GM23338 (cell line): Measurements from ENCODE around the gene TAF7L. TPM values are rescaled to one million over a fixed set of nuclear protein-coding genes. Genes with fewer than 3 reads are reported as not detected.

Experiments
- ATAC-seq: fragments of 200-7000 bp; cut with Tn5 transposase; 3 replicates; pipeline ENCODE4 v1.9.1; 2020
- DNase-seq: peaks from one replicate; pipeline ENCODE4 v3.0.0-alpha.2; 2015; ENCODE audit warnings: low spot score
- H2AFZ ChIP-seq: fragments of 200-600 bp; sonication (generic); 2 replicates; pipeline ENCODE4 v1.8.0; 2016; ENCODE audit warnings: antibody characterized with exemption, mild to moderate bottlenecking, moderate library complexity
- H3F3A ChIP-seq: fragments of 200-600 bp; sonication (generic); replicated peaks from 2 replicates; pipeline ENCODE4 v1.8.0; 2017; ENCODE audit warnings: antibody characterized with exemption, mixed run types, low read depth
- H3K27ac ChIP-seq: fragments of 200-600 bp; sonication (generic); 2 replicates; pipeline ENCODE4 v1.6.1; 2016; ENCODE audit warnings: low read depth
- H3K27me3 ChIP-seq: fragments of 200-600 bp; sonication (generic); 2 replicates; pipeline ENCODE4 v1.8.0; 2016; ENCODE audit warnings: mild to moderate bottlenecking, mixed run types, moderate library complexity; ENCODE audit not compliant: insufficient read depth
- H3K36me3 ChIP-seq: fragments of 200-600 bp; sonication (generic); 2 replicates; pipeline ENCODE4 v1.8.0; 2016; ENCODE audit warnings: mild to moderate bottlenecking; ENCODE audit not compliant: insufficient read depth
- H3K4me1 ChIP-seq: fragments of 200-600 bp; sonication (generic); 2 replicates; pipeline ENCODE4 v1.8.0; 2016; ENCODE audit warnings: mild to moderate bottlenecking, moderate library complexity; ENCODE audit not compliant: insufficient read depth
- H3K4me2 ChIP-seq: fragments of 200-600 bp; sonication (generic); 2 replicates; pipeline ENCODE4 v1.7.1; 2017; ENCODE audit warnings: mixed run types
- H3K4me3 ChIP-seq: fragments of 200-600 bp; sonication (generic); 2 replicates; pipeline ENCODE4 v1.6.1; 2016; ENCODE audit warnings: mixed run types
- H3K79me2 ChIP-seq: fragments of 200-600 bp; sonication (generic); replicated peaks from 2 replicates; pipeline ENCODE4 v1.8.0; 2017; ENCODE audit warnings: mild to moderate bottlenecking; ENCODE audit not compliant: insufficient read depth
- H3K9me2 ChIP-seq: fragments of 200-600 bp; sonication (generic); 2 replicates; pipeline ENCODE4 v1.8.0; 2017; ENCODE audit not compliant: insufficient read depth
- H4K20me1 ChIP-seq: fragments of 200-600 bp; sonication (generic); replicated peaks from 2 replicates; pipeline ENCODE4 v1.8.0; 2017; ENCODE audit warnings: mild to moderate bottlenecking; ENCODE audit not compliant: insufficient read depth
- H3K27ac Mint-ChIP-seq: 2 replicates; pipeline ENCODE4 v1.8.0; 2020; ENCODE audit warnings: inconsistent platforms, mild to moderate bottlenecking, moderate library complexity, mixed read lengths
- H3K27me3 Mint-ChIP-seq: 3 replicates; pipeline ENCODE4 v1.8.0; 2022; ENCODE audit warnings: low read depth, mild to moderate bottlenecking, moderate library complexity, mixed read lengths, inconsistent platforms; ENCODE audit not compliant: insufficient read depth, poor library complexity
- H3K36me3 Mint-ChIP-seq: 3 replicates; pipeline ENCODE4 v1.8.0; 2021; ENCODE audit warnings: low read depth, mild to moderate bottlenecking, inconsistent platforms, moderate library complexity, mixed read lengths
- H3K4me1 Mint-ChIP-seq: 3 replicates; pipeline ENCODE4 v1.8.0; 2020; ENCODE audit warnings: mild to moderate bottlenecking, inconsistent platforms, mixed read lengths
- H3K4me3 Mint-ChIP-seq: 3 replicates; pipeline ENCODE4 v1.8.0; 2021; ENCODE audit warnings: moderate library complexity, mild to moderate bottlenecking, inconsistent platforms, mixed read lengths
- H3K9me3 Mint-ChIP-seq: 3 replicates; pipeline ENCODE4 v1.8.0; 2020; ENCODE audit warnings: moderate library complexity, mild to moderate bottlenecking, inconsistent platforms, mixed read lengths
- CREB1 ChIP-seq: fragments of 250-450 bp; sonication (Bioruptor Pico); IDR thresholded peaks from 2 replicates; pipeline ENCODE4 v1.5.0; 2020; ENCODE audit warnings: low read depth, mild to moderate bottlenecking, moderate library complexity
- EZH2 ChIP-seq: fragments of 200-600 bp; sonication (generic); IDR thresholded peaks from one replicate; pipeline ENCODE4 v1.8.0; 2017; ENCODE audit warnings: antibody characterized with exemption, mild to moderate bottlenecking, low read depth; ENCODE audit not compliant: unreplicated experiment
- JUNB ChIP-seq: IDR thresholded peaks from one replicate; pipeline ENCODE4 v1.6.1; 2016; ENCODE audit warnings: antibody characterized with exemption; ENCODE audit not compliant: unreplicated experiment
- NANOG ChIP-seq: IDR thresholded peaks from 2 replicates; pipeline ENCODE4 v1.6.1; 2016; ENCODE audit warnings: antibody characterized with exemption, borderline replicate concordance
- REST ChIP-seq: IDR thresholded peaks from one replicate; pipeline ENCODE4 v1.6.1; 2018; ENCODE audit warnings: antibody characterized with exemption; ENCODE audit not compliant: unreplicated experiment
- STAT1 ChIP-seq: IDR thresholded peaks from one replicate; pipeline ENCODE4 v1.6.1; 2016; ENCODE audit warnings: antibody characterized with exemption; ENCODE audit not compliant: unreplicated experiment
- ZNF114 ChIP-seq: fragments of 250-450 bp; sonication (Bioruptor Pico); IDR thresholded peaks from 2 replicates; pipeline ENCODE4 v1.5.0; 2020; ENCODE audit warnings: mild to moderate bottlenecking, moderate library complexity
- ZNF331 ChIP-seq: fragments of 250-450 bp; sonication (Bioruptor Pico); IDR thresholded peaks from 2 replicates; pipeline ENCODE4 v1.5.0; 2020; ENCODE audit warnings: low read depth, mild to moderate bottlenecking, moderate library complexity
- polyA plus RNA-seq: library from polyadenylated mRNA; unstranded; fragments of >200 nt; fragmentation: Nextera tagmentation; extraction: Ambion mirVana; gene quantifications from 2 replicates; pipeline ENCODE4 v1.2.1, GENCODE V29; 2016
- total RNA-seq: library from RNA; depleted of rRNA; stranded (reverse); fragments of >200 nt; shearing (Covaris generic); gene quantifications from 2 replicates; pipeline ENCODE4 v1.2.3, GENCODE V29; 2014
- TF ChIP-seq, protein P1 (sequence below): IDR thresholded peaks from 2 replicates; pipeline ENCODE4 v1.6.1; 2016; ENCODE audit warnings: antibody characterized with exemption

TAF7L gene
- total and polyA plus RNA-seq, 2 experiments from 2014 or later, result 0.66 TPM; not detected in 1

GRCh38 chrX:101231080-101231479 lies 60.1 kb downstream of the TAF7L start:
- H3K27ac ChIP-seq, result no peak overlapping the region
- H3F3A ChIP-seq, result no peaks in the 10 kb centered on the region
- Mint-ChIP-seq H3K36me3 (no peaks in the 10 kb centered on the region), H3K27ac (no peak overlapping the region), H3K4me1 (peaks cover 4% of the 10 kb centered on the region; the same call in 2 of the 3 replicates), H3K27me3 (no peaks in the 10 kb centered on the region), H3K4me3 (no peak overlapping the region), H3K9me3 (no peaks in the 10 kb centered on the region)
- H3K4me1 ChIP-seq, result no peaks in the 10 kb centered on the region
- H3K79me2 ChIP-seq, result no peaks in the 10 kb centered on the region
- DNase-seq (no peak), ATAC-seq (no peak)
- no peaks in the 10 kb centered on the region for H3K9me2 ChIP-seq
- TF ChIP-seq REST, result no peak
- TF ChIP-seq ZNF114 (CRISPR knock-in tag), result no peak
- TF ChIP-seq EZH2, result no peak
- no peak for TF ChIP-seq STAT1
- TF ChIP-seq JUNB, result no peak
- no peaks in the 10 kb centered on the region for H4K20me1 ChIP-seq
- no peaks in the 10 kb centered on the region for H3K36me3 ChIP-seq
- H3K27me3 ChIP-seq, result no peaks in the 10 kb centered on the region
- H3K4me3 ChIP-seq, result no peak overlapping the region
- H3K4me2 ChIP-seq, result no peak overlapping the region
- H2AFZ ChIP-seq, result no peak overlapping the region

DNA sequence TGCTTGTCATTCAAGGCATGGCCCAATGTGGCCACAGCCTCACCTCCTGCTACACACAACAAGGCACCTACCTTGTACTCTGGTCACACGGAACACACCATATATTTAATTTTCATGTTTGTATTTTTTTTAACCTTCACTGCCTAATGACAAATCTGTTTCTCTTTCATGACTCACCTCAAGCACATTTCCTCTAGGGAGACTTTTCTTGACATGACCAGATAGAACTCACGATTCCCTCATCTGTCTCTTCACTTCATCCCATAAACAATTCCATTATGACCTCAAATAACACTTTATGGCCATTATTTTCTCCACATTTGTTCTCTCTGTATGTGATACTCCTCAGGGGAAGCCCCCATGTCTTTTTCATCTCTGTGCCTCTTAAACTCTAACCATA lies 60.5 kb downstream of the TAF7L start:
- Mint-ChIP-seq H3K27me3 (no peaks in the 10 kb centered on the region), H3K4me3 (no peak overlapping the region), H3K27ac (no peak overlapping the region), H3K36me3 (no peaks in the 10 kb centered on the region), H3K4me1 (peaks cover 4% of the 10 kb centered on the region; the same call in 2 of the 3 replicates), H3K9me3 (no peaks in the 10 kb centered on the region)
- no peaks in the 10 kb centered on the region for H3K4me1 ChIP-seq
- H2AFZ ChIP-seq, result no peak overlapping the region
- H3K9me2 ChIP-seq, result no peaks in the 10 kb centered on the region
- no peak overlapping the region for H3K4me2 ChIP-seq
- H3K4me3 ChIP-seq, result no peak overlapping the region
- no peaks in the 10 kb centered on the region for H3K27me3 ChIP-seq
- no peaks in the 10 kb centered on the region for H3K79me2 ChIP-seq
- H4K20me1 ChIP-seq, result no peaks in the 10 kb centered on the region
- H3F3A ChIP-seq, result no peaks in the 10 kb centered on the region
- ATAC-seq (no peak), DNase-seq (no peak)
- no peak overlapping the region for H3K27ac ChIP-seq
- no peaks in the 10 kb centered on the region for H3K36me3 ChIP-seq
- no peak for TF ChIP-seq NANOG
- no peak for TF ChIP-seq CREB1 (CRISPR knock-in tag)
- no peak for TF ChIP-seq ZNF331 (CRISPR knock-in tag)
- TF ChIP-seq STAT1, result no peak
- TF ChIP-seq, protein P1, sequence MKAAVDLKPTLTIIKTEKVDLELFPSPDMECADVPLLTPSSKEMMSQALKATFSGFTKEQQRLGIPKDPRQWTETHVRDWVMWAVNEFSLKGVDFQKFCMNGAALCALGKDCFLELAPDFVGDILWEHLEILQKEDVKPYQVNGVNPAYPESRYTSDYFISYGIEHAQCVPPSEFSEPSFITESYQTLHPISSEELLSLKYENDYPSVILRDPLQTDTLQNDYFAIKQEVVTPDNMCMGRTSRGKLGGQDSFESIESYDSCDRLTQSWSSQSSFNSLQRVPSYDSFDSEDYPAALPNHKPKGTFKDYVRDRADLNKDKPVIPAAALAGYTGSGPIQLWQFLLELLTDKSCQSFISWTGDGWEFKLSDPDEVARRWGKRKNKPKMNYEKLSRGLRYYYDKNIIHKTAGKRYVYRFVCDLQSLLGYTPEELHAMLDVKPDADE, result no peak
- no peak for TF ChIP-seq REST
- no peak for TF ChIP-seq ZNF114 (CRISPR knock-in tag)
- no peak for TF ChIP-seq EZH2
